ENCODE data around the gene EPS8L3.
"Not testable (repeated sequence)": the region's sequence is repeated elsewhere in the genome, so short reads cannot be mapped to it uniquely, and the experiment has no call there.

Gene EPS8L3

GRCh38 chr1:109705411-109705810 lies 58.3 kb downstream of the EPS8L3 start:
- H3K27me3 Mint-ChIP-seq (ENCODE audit: low read depth, poor library complexity), result no peaks in the 10 kb centered on the region
- no peak overlapping the region for H3K27ac Mint-ChIP-seq
- no peak for TF ChIP-seq CTCF (IDR thresholded peaks at IDR 0.05)
- H3K36me3 Mint-ChIP-seq (ENCODE audit: low read depth), result peaks cover 34% of the 10 kb centered on the region
- no peak for DNase-seq
- H3K9me3 Mint-ChIP-seq, result peaks cover 53% of the 10 kb centered on the region
- no peak overlapping the region for H3K4me3 Mint-ChIP-seq
- no peaks in the 10 kb centered on the region for H3K4me1 Mint-ChIP-seq

GRCh38 chr1:109704173-109704572 lies 59.5 kb downstream of the EPS8L3 start:
- peaks cover 44% of the 10 kb centered on the region for H3K9me3 Mint-ChIP-seq
- DNase-seq, result no peak
- no peak overlapping the region for H3K4me3 Mint-ChIP-seq
- peaks cover 29% of the 10 kb centered on the region for H3K36me3 Mint-ChIP-seq (ENCODE audit: low read depth)
- TF ChIP-seq CTCF (IDR thresholded peaks at IDR 0.05), result no peak
- H3K27me3 Mint-ChIP-seq (ENCODE audit: low read depth, poor library complexity), result no peaks in the 10 kb centered on the region
- H3K27ac Mint-ChIP-seq, result no peak overlapping the region
- no peaks in the 10 kb centered on the region for H3K4me1 Mint-ChIP-seq

- peaks cover 19% of the 10 kb centered on the region for H3K36me3 Mint-ChIP-seq (ENCODE audit: low read depth)
- peaks cover 32% of the 10 kb centered on the region for H3K9me3 Mint-ChIP-seq
- not testable (repeated sequence) for H3K27ac Mint-ChIP-seq; H3K4me3 Mint-ChIP-seq; H3K27me3 Mint-ChIP-seq (ENCODE audit: low read depth, poor library complexity); DNase-seq; H3K4me1 Mint-ChIP-seq
Observed at GRCh38 chr1:109702940-109703339, 60.8 kb downstream of the EPS8L3 start.
